Cardiac septum (tissue), 1 donor: ENCODE results near the gene CHPF. TPM values are rescaled to one million over a fixed set of nuclear protein-coding genes. Genes with fewer than 3 reads are reported as not detected.

Experiments used
- DNase-seq: peaks from one replicate; pipeline ENCODE4 v3.0.0-alpha.2; 2020; ENCODE audit warnings: low spot score
- intact Hi-C: fragments of 100-400 bp; cut with DNase I; formaldehyde crosslinking; loops from one replicate; pipeline ENCODE4 v1.14.0; 2022
- long read RNA-seq: library from polyadenylated mRNA; unstranded; transcript quantifications from one replicate; pipeline ENCODE4 v2.0.0, GENCODE V29; 2021
- total RNA-seq: library from RNA; stranded (reverse); fragmentation: NEBNext Ultra II Directional; extraction: Animal tissue kit (Norgen Biotek cat#: 25700); gene quantifications from one replicate; pipeline ENCODE4 v1.2.1, GENCODE V29; 2021
- donor health status: DM: no; HTN: no; CAD: no.

CHPF gene, protein sequence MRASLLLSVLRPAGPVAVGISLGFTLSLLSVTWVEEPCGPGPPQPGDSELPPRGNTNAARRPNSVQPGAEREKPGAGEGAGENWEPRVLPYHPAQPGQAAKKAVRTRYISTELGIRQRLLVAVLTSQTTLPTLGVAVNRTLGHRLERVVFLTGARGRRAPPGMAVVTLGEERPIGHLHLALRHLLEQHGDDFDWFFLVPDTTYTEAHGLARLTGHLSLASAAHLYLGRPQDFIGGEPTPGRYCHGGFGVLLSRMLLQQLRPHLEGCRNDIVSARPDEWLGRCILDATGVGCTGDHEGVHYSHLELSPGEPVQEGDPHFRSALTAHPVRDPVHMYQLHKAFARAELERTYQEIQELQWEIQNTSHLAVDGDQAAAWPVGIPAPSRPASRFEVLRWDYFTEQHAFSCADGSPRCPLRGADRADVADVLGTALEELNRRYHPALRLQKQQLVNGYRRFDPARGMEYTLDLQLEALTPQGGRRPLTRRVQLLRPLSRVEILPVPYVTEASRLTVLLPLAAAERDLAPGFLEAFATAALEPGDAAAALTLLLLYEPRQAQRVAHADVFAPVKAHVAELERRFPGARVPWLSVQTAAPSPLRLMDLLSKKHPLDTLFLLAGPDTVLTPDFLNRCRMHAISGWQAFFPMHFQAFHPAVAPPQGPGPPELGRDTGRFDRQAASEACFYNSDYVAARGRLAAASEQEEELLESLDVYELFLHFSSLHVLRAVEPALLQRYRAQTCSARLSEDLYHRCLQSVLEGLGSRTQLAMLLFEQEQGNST
- total RNA-seq, result 120 TPM
- long read RNA-seq, transcript CHPF-201 (4 exons, 3,013 nt), result major isoform, 130 of 345 reads
- long read RNA-seq, partial matches to known transcripts, result 151 of 345 reads
- long read RNA-seq, other reads (novel, unspliced or antisense), result 60 of 345 reads

DNA sequence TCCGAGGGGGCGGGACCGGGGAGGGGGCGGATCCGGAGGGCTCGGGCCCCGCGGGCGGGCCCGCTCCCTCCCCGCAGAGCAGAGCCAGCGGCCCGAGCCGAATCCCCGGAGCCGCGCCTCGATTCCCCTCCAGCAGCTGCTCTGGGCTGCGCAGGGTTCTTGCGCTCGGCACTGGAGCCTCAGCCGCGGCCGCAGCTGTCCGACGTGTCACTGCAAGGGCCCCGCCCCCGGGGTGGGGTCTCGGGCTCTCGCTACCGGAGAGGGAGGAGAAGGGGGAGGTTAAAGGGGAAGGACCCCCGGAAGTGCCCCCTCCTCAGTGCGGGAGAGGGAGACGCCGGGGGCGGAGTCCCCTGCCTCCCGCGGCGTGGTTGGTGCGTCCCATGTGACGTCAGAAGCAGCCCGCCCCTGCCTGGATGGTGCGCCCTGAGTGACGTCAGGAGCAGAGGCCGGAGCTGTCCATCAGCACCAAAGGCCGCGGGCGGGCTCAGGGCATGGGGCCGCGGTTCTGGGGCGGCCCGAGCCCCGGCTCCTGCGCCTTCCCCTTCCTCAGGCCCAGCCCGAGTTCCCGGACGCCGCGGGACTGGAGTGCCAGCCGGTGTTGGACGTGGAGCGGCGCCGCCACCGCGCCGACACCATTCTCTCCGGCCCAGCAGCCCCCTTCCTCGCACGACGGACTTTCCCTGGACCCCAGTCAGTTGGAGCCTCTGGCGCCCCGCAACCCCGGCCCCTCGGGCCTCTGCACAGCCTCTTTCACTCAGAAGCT lies at the start of gene CHPF, which contains the start of gene TMEM198:
CHPF (minus strand) TSS at position 214 of the 763 bp plus-strand sequence. CDS start 271 bp downstream, outside the sequence.
TMEM198 (plus strand) TSS at position 433 of the 763 bp plus-strand sequence. CDS start 700 bp downstream, outside the sequence.
- intact Hi-C loops, result loop anchor here (1.0 to 2.0 kb wide), 3 partner anchors 53 to 145 kb away; partner anchors contain the start of gene STK11IP
- peak; percentile 97 for DNase-seq

DNA sequence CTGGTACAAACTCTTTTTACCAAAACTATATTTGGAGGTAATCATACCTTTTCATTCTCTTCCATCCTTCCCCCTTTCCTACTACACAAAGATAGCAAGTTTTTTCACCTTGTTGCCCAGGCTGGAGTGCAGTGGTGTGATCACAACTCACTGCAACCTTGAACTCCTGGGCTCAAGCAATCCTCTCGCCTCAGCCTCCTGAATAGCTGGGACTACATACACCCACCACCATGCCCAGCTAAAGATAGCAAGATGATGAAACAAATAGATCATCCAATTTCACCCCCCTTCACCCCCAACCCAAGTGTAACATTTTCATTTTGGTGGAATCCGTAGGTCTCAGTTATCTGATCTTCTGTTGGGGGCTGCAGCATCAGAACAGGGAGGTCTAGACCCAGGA lies 49.5 kb upstream of the CHPF start:
- intact Hi-C loops, result no loop called here
- DNase-seq, result no peak

DNA sequence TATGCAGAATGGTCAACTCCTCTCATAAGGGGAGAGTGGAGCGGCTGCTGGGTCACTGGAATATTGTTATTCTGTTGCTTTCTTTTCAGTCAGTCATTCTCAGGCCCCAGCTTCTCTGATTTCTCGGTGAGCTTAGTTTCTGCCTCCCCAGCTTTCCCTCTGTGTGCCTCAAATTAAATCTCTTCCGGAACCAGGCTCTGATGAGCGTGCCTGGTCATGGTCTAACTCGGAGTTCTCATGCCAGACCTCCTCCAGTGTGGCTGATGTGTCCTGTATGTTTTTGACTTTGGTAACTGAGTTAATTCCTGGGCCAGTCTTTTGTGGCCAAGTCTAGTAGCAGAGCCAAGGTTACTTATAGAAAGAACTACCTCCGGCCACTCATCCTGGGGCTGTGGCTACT lies 49.1 kb upstream of the CHPF start:
- intact Hi-C loops, result no loop called here

DNA sequence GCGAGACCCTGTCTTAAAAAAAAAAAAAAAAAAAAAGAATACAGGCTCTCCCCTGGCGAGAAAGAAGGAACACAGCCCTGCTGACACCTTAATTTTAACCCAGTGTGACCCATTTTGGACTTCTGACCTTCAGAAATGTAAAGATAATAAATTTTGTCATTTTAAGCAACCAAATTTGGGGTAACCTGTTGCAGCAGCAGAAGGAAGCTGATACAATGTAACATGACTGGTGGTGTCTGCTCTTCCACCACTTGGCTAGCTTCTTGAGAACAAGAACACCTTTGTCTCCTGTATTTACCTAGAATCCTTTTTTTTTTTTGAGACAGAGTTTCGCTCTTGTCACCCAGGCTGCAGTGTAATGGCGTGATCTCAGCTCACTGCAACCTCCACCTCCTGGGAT lies 47.5 kb upstream of the CHPF start:
- no peak for DNase-seq
- intact Hi-C loops, result loop anchor here (2.0 kb wide), 1 partner anchor 16 kb away; no protein-coding TSS in a partner anchor

More for the DNA sequence above, 49.1 kb upstream of the CHPF start:
- no peak for DNase-seq

DNA sequence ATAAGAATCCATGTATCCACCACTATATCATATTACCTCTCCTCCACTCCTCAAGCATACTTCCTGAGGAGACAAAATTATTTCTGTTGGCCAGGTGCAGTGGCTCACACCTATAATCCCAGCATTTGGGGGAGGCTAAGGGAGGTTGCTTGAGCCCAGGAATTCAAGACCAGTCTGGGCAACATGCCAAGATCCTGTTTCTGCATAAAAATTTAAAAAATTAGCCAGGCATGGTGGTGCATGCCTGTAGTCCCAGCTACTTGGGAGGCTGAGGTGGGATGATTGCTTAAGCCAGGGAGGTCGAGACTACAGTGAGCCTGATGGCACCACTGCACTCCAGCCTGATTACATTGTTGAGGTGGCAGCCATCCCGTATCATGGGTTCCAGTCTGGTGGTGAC lies 37.7 kb upstream of the CHPF start:
- no peak for DNase-seq
- intact Hi-C loops, result no loop called here

DNA sequence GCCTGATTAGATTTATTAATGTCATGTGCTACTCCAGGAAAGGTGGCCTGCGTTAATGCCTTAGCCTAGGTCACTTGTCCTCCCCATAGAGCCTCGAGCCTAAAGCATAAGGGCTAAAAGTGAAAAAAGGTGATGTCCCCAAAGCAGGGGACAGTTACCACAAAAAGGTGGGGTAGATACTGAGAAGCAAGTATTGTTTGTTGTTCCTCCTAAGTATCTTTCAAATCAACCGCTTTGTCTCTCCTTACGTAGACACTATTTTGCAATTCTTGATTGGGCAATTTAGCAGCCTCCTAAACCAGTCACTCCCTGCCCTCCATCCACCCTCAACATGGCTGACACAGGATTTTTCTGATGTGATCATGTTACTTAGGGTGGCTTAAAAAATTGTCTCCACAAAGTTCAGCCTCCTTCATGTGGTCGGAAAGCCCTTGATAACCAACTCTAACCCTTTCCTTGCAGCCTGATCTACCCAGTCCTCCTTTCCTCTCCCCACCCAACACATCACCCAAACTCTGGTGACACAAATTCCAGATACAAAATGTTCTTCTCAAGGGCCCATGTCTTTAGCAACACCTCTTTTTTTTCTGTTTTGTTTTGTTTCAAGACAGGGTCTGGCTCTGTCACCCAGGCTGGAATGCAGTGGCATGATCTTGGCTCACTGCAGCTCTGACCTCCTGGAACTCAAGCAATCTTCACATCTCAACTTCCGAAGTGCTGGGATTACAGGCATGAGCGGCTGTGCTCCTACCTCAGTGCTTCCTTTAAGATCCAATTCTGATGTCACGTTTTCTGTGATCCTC lies 35.4 kb upstream of the CHPF start:
- intact Hi-C loops, result no loop called here
- no peak for DNase-seq

DNA sequence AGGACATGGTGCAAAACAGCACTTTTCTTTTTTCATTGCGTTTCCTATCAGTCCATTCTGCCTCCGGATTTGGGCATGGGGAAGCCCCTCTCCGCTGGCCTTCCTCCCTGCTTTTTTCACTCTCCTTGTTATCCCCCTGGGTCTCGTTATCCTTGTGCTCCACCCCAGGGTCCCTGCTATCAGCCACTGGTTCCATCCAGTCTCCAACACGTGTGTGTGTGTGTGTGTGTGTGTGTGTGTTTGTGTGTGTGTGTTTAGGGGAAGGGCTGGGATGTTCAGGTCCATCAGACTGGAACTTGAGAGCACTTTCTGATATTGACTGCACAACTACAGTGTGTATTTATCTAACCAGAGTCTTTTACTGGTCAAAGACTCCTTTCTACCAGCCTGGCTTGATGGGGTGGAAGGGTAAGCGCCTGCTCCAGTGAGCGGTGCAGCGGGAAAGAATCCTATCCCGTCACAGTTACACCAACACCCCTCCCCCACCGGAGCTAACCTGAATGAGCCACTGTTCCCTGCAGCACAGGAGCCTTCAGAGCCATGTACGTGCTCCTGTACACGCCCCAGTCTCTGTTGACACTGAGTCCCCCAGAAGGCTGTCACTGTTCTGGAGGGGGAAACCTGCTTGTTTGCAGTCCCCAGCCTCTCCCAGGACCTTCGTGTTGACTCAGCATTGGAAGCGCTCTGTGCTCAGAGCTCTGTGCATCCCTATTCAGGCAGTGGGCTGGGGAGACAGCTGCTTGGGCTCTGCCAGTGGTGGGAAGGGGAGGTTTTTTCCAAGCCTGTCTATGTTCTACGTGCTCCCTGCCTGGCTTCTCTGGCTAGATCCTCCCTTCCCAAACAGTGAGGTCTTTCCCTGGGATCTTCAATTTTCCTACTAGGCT lies 33.1 kb upstream of the CHPF start:
- DNase-seq, result no peak
- intact Hi-C loops, result no loop called here

DNA sequence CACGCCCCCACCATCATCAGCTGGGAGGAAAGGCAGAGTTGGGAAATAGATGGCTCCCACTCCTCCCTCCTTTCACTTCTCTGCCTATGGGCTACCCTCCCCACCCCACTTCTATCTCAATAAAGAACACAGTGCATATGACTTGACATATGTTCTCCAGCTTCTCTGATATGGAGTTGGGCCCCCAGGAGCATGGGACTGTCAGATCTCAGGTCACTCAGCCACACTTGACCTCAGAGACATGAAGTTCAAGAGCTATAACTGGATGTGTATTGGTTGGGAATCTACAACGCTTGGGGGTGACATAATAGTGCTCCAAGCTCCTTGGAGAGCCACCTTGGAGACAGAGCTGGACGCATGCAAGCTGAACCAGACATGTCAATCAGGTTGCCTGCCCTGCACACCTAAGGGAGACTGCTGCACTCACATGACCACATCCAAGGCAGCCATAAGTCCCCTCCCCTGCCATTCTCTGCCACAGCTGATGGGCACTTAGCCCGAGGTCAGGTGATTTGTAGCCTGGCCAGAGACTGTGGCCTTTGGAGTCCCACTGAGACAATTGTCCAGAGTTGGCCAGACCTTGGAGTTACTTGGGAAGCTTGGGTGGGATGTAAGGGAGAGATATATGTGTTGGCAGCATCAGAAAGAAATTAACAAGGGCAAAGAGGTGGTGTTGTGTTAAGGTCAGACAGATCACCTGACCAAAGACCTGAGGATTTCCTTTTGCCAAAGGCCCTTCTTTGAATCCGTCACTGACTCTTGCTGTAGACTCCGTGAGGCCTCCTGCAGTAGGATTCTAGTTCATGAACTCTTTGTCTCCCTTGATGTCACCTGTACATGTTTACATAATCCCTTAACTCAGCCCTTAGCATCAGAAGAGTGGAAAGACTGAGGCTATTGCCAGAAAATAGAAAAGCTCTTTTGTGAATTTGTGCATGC lies 32.2 kb upstream of the CHPF start:
- no peak for DNase-seq
- intact Hi-C loops, result loop anchor here (2.0 kb wide), 1 partner anchor 15 kb away; no protein-coding TSS in a partner anchor

DNA sequence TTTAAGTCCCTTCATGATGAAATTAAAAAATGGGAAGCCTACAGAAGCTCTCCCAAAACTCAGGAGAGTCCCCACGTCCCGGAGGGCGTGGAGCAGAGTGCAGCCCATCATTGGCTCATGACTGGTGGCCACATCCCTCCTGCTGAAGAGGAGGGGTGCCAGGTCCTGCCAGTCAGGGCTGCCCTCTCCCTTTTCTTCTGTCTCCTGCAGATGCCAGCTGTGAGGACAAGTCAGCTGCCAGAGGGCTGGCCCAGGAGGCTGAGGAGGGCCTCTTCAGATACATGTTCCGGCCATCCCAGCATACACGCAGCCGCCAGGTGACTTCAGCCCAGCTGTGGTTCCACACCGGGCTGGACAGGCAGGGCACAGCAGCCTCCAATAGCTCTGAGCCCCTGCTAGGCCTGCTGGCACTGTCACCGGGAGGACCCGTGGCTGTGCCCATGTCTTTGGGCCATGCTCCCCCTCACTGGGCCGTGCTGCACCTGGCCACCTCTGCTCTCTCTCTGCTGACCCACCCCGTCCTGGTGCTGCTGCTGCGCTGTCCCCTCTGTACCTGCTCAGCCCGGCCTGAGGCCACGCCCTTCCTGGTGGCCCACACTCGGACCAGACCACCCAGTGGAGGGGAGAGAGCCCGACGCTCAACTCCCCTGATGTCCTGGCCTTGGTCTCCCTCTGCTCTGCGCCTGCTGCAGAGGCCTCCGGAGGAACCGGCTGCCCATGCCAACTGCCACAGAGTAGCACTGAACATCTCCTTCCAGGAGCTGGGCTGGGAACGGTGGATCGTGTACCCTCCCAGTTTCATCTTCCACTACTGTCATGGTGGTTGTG lies 31.1 kb upstream of the CHPF start:
- DNase-seq, result no peak
- intact Hi-C loops, result loop anchor here (2.0 kb wide), 1 partner anchor 16 kb away; no protein-coding TSS in a partner anchor

DNA sequence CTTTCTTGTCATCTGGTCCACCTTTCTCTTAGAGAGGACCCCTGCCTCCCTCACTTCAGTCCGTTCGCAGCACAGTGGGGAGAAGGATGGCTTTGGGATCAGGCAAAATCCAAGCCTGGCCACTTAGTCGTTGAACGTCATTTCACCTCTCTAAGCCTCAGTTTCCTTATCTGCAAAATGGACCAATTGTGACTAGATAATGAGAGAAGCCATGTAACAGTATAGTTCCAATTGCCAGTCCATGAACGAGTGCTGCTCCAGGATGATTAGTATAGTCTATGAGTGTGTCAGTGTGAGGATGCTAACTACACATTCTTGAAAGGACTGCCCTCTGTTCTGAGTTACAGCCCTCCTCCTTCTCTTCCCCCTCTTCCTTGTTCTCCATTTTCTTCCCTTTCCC lies 29.6 kb upstream of the CHPF start:
- intact Hi-C loops, result no loop called here
- DNase-seq, result no peak

DNA sequence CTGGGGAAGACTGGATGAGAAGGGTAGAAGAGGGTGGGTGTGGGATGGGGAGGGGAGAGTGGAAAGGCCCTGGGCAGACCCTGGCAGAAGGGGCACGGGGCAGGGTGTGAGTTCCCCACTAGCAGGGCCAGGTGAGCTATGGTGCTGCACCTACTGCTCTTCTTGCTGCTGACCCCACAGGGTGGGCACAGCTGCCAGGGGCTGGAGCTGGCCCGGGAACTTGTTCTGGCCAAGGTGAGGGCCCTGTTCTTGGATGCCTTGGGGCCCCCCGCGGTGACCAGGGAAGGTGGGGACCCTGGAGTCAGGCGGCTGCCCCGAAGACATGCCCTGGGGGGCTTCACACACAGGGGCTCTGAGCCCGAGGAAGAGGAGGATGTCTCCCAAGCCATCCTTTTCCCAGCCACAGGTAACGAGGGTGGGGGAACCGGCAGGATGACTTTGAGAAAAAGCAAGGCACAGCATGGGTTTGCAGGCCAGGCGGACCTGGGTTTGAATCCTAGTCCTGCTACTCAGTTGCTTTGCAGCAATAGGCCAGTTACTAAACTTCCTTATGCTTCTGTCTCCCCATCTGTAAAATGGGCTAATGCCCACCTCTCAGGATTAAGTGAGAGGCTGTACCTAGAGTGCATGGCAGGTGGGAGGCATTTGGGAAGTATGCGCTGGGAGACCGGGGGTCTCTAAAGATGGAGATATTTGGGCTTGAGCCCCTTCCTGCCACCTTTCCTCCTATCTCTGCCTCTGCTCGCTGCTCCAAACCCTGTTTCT lies 28.8 kb upstream of the CHPF start, which contains the start of gene INHA:
INHA (plus strand) TSS at position 74 of the 765 bp plus-strand sequence; CDS start at position 139, 65 bp downstream.
- intact Hi-C loops, result no loop called here
- DNase-seq, result no peak

DNA sequence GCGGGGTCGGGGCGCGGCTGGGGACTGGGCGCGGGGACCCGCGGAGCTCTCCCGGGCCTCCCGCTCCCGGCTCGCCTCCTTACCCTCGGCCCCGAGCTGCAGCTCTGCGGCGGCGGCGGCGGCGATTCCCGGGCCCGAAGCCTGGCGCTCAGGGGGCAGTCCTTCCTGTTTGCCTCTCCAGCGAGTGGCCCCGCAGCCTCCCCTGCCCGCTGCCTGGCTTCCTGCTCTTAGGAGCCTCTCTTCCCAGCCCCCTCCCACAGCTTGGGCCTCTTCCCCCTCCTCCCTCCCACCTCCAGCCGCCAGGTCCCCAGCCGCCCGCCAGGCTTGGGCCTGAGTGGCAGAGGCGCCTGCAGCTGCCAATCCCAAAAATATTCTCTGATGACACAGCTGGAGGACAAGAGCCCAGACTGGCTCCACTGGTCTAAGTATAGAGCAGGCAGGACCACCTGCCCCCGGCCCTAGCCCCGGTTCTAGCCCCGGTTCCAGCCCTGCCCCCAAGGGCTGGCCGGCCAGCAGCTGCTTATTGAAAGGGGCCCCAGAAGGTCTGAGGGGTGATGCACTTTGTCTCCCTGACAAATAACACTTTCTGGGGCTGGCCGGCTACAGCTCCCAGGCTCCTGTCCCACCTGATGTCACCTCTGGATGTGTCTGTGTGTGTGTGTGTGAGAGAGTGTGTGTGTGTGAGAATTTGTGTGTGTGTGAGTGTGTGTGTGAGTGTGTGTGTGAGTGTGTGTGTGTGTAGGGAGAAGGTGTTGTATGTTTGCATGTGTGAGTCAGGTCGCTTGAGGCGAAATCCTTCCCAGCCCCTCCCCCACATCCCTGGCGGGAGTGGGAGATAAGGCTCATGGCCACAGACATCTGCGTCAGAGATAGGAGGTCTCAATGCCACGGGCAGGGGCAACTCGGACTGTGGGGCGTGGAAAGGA lies 28.0 kb upstream of the CHPF start, which contains the start of gene OBSL1:
OBSL1 (minus strand) TSS at position 229 of the 926 bp plus-strand sequence. CDS start 307 bp downstream, outside the sequence.
- intact Hi-C loops, result loop anchor here (2.0 kb wide), 1 partner anchor 25 kb away; the partner anchor contains the start of gene STK11IP
- peak; percentile 89 for DNase-seq

DNA sequence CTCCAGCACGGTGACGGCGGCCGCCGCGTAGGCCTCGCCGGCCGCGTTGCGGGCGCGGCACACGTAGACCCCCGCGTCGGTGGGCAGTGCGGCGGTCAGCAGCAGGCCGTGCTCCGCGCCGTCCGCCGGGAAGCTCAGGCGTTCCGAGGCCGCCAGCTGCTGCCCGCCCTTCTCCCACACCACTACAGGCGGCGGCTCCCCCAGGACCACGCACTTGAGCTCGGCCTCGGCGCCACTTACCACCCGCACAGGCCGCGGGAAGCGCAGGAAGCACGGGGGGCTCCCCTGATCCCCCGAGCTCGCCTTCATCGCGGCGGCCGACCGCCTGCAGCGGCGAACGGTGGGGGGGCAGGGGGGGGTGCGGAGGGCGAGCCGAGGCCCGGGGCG lies 27.3 kb upstream of the CHPF start:
- intact Hi-C loops, result loop anchor here (1.0 to 2.0 kb wide), 2 partner anchors 26 to 74 kb away; partner anchors contain the start of gene STK11IP
- no peak for DNase-seq
